Smooth muscle cell (in vitro differentiated cells): ENCODE measurements around the gene MGAT5. TPM values are rescaled to one million over a fixed set of nuclear protein-coding genes. Genes with fewer than 3 reads are reported as not detected.

Source experiments
- DNase-seq: peaks from one replicate; lab custom pipeline; 2025; ENCODE audit not compliant: unreplicated experiment; lab: John Stamatoyannopoulos, UW
- H2AFZ ChIP-seq: fragments of 200-600 bp; sonication (generic); 2 replicates; pipeline ENCODE4 v1.6.0; 2016; ENCODE audit warnings: antibody characterized with exemption, low read depth, mild to moderate bottlenecking
- H3F3A ChIP-seq: fragments of 200-600 bp; sonication (generic); 2 replicates; pipeline ENCODE4 v1.6.0; 2017; ENCODE audit warnings: antibody characterized with exemption, low read depth
- H3K27ac ChIP-seq: fragments of 200-600 bp; sonication (generic); 2 replicates; pipeline ENCODE4 v1.5.1; 2016; ENCODE audit warnings: low read depth, mild to moderate bottlenecking
- H3K27me3 ChIP-seq: fragments of 200-600 bp; sonication (generic); 2 replicates; pipeline ENCODE4 v1.6.1; 2016; ENCODE audit warnings: low read depth, mild to moderate bottlenecking
- H3K36me3 ChIP-seq: fragments of 200-600 bp; sonication (generic); 2 replicates; pipeline ENCODE4 v1.5.1; 2016; ENCODE audit warnings: low read depth
- H3K4me1 ChIP-seq: fragments of 200-600 bp; sonication (generic); 2 replicates; pipeline ENCODE4 v1.5.1; 2016; ENCODE audit warnings: low read depth
- H3K4me2 ChIP-seq: fragments of 200-600 bp; sonication (generic); 2 replicates; pipeline ENCODE4 v1.6.0; 2016; ENCODE audit warnings: mild to moderate bottlenecking
- H3K4me3 ChIP-seq: fragments of 200-600 bp; sonication (generic); 2 replicates; pipeline ENCODE4 v1.5.1; 2016; ENCODE audit warnings: mild to moderate bottlenecking
- H3K79me2 ChIP-seq: fragments of 200-600 bp; sonication (generic); 2 replicates; pipeline ENCODE4 v1.6.0; 2016; ENCODE audit warnings: low read depth, mild to moderate bottlenecking
- H3K9ac ChIP-seq: fragments of 200-600 bp; sonication (generic); 2 replicates; pipeline ENCODE4 v1.6.0; 2016; ENCODE audit warnings: low read depth
- H3K9me3 ChIP-seq: fragments of 200-600 bp; sonication (generic); replicated peaks from 2 replicates; pipeline ENCODE4 v1.5.1; 2016; ENCODE audit warnings: low read depth
- H4K20me1 ChIP-seq: fragments of 200-600 bp; sonication (generic); 2 replicates; pipeline ENCODE4 v1.6.0; 2016; ENCODE audit warnings: low read depth
- WGBS: methylation state at CpG from one replicate; pipeline ENCODE4 v1.1.7; 2016; ENCODE audit warnings: low lambda C conversion rate; 5-methylcytosine and 5-hydroxymethylcytosine counted together
- polyA plus RNA-seq: library from polyadenylated mRNA; unstranded; fragments of >200 nt; fragmentation: Nextera tagmentation; extraction: Ambion mirVana; gene quantifications from 2 replicates; pipeline ENCODE4 v1.2.1, GENCODE V29; 2016
- total RNA-seq: library from RNA; depleted of rRNA; stranded (reverse); fragments of >200 nt; gene quantifications from 2 replicates; pipeline ENCODE4 v1.2.3, GENCODE V29; 2014
- TF ChIP-seq, protein P1 (sequence below): fragments of 200-600 bp; sonication (generic); IDR thresholded peaks from 2 replicates; pipeline ENCODE4 v1.5.1; 2017; ENCODE audit warnings: borderline replicate concordance, mild to moderate bottlenecking, antibody characterized with exemption; ENCODE audit not compliant: insufficient read depth, poor library complexity, severe bottlenecking

Gene MGAT5
- total and polyA plus RNA-seq, 2 experiments from 2014 or later = 4.5 to 33.8 TPM

DNA sequence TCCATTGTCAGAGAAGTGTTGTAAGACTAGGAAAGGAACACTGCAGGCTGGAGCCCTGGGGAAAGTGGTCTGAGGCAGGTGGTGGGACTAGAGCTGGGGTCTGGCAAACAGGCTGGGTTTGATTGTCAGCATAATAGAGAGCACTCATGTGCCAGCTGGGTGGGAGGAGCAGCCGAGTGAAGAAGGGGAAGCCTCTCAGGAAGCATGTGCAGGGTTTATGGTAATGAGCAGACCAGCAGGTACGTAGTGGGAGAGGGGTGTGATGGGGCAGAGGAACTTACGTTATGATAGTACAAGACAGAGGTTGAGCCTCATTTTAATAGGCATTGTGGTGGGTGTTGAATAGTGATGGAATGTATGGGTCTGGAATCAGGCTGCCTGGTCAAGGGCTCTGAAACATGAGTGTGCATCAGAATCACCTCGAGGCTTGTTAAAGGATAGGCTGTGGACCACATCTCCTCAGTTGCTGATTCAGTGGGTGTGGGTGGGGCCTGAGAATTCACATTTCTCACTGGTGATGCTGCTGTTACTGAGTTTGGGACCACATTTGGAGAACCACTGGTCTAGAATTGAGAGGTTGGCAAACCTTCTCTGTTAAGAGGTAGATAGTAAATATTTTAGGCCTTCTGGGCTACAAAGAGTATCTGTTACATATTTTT, 1.7 kb upstream of the MGAT5 start:
- 59% methylated on average over 4 of the region's 4 CpGs for WGBS
- no peak for DNase-seq

DNA sequence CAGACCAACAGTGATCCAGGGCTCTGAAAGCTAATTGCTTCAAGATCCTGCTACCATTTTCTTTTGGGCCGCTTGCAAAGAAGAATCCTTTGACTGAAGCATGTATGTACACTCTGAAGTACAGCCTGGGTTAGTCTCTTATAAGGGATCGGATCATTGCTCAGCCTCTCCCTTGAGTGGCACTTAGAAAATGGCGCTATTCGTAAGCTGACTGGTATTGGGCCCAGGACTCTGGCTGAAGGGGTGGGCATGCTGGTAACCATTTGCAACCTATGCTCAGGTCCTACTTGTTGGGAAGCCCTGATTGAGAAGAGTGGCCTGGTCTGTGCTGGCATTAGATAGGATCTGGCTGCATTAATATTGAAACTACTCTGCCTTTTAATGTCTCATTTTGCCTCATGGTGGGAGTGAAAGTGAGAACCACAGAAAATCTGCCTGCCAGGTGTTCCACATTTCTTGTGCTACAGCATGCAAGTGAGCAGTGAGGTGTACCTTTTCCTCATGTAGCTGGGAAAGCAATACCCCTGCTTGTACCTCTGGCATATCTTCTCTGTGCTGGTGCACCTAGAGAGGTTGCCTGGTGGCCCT, 661 bp upstream of the MGAT5 start:
- WGBS = 98% methylated on average over 4 of the region's 4 CpGs
- no peak overlapping the region for H3K4me2 ChIP-seq
- peaks cover 26% of the 10 kb centered on the region for H4K20me1 ChIP-seq
- H3F3A ChIP-seq = no peaks in the 10 kb centered on the region
- no peak overlapping the region for H3K27ac ChIP-seq
- H3K9ac ChIP-seq = no peak overlapping the region
- H3K4me1 ChIP-seq = no peaks in the 10 kb centered on the region
- no peaks in the 10 kb centered on the region for H3K27me3 ChIP-seq
- no peak for DNase-seq
- peaks cover 3% of the 10 kb centered on the region for H3K79me2 ChIP-seq
- TF ChIP-seq, protein P1, sequence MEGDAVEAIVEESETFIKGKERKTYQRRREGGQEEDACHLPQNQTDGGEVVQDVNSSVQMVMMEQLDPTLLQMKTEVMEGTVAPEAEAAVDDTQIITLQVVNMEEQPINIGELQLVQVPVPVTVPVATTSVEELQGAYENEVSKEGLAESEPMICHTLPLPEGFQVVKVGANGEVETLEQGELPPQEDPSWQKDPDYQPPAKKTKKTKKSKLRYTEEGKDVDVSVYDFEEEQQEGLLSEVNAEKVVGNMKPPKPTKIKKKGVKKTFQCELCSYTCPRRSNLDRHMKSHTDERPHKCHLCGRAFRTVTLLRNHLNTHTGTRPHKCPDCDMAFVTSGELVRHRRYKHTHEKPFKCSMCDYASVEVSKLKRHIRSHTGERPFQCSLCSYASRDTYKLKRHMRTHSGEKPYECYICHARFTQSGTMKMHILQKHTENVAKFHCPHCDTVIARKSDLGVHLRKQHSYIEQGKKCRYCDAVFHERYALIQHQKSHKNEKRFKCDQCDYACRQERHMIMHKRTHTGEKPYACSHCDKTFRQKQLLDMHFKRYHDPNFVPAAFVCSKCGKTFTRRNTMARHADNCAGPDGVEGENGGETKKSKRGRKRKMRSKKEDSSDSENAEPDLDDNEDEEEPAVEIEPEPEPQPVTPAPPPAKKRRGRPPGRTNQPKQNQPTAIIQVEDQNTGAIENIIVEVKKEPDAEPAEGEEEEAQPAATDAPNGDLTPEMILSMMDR = no peak
- no peak overlapping the region for H3K4me3 ChIP-seq
- H3K36me3 ChIP-seq = no peaks in the 10 kb centered on the region
- no peak overlapping the region for H2AFZ ChIP-seq
- no peaks in the 10 kb centered on the region for H3K9me3 ChIP-seq

More for the DNA sequence above, 1.7 kb upstream of the MGAT5 start:
- Histone ChIP-seq H4K20me1 (peaks cover 36% of the 10 kb centered on the region), H3K36me3 (no peaks in the 10 kb centered on the region), H3K4me2 (no peak overlapping the region), H3K27me3 (no peaks in the 10 kb centered on the region), H3K9ac (no peak overlapping the region), H3K4me1 (no peaks in the 10 kb centered on the region), H3K9me3 (no peaks in the 10 kb centered on the region), H3F3A (no peaks in the 10 kb centered on the region), H2AFZ (no peak overlapping the region), H3K4me3 (no peak overlapping the region), H3K79me2 (peaks cover 6% of the 10 kb centered on the region), H3K27ac (no peak overlapping the region)
- TF ChIP-seq, protein P1 = no peak

DNA sequence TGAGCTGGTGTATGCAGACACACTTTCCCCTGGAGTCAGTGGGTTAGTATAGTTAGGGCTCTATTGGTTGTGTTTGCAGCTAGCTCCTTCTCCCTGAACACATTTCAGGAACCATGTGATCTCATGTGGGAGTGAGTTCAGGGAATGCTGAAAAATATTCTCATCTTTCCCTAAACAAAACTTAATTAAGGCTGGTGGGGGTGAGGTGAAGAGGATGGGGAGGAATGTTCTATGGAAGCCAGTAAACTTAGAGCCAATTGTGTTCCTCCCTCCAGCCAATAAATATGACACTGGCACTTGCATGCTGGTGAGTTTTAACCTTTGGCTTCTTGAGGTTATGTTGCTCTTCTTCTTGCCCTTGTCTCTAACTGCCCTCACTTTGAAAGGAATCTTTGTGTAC, 952 bp downstream of the MGAT5 start:
- H3F3A ChIP-seq = no peaks in the 10 kb centered on the region
- H3K27ac ChIP-seq = no peak overlapping the region
- TF ChIP-seq, protein P1 = no peak
- no peak overlapping the region for H2AFZ ChIP-seq
- H3K4me2 ChIP-seq = no peak overlapping the region
- H3K4me1 ChIP-seq = no peaks in the 10 kb centered on the region
- H3K9ac ChIP-seq = no peak overlapping the region
- no peak overlapping the region for H3K4me3 ChIP-seq
- H3K36me3 ChIP-seq = no peaks in the 10 kb centered on the region
- no peaks in the 10 kb centered on the region for H3K27me3 ChIP-seq
- H3K79me2 ChIP-seq = peaks cover 3% of the 10 kb centered on the region
- no peaks in the 10 kb centered on the region for H3K9me3 ChIP-seq
- H4K20me1 ChIP-seq = peaks cover 13% of the 10 kb centered on the region
- DNase-seq = no peak

DNA sequence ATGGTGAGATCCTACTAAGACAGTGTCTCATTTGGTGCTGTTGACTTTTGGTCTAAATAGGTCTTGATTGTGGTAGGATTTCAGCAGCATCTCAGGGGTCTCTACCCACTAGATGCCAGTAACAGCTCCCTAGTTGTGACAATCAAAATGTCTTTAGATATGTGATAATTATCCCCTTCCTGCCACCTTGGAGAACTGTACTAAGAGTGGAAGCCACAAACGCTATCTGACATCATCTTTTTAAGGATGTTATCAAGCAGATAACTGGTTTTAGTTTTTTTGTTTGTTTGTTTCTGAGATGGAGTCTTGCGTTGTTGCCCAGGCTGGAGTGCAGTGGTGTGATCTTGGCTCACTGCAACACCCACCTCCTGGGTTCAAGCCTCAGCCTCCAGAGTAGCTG, 3.1 kb downstream of the MGAT5 start:
- H3K4me1 ChIP-seq = peaks cover 7% of the 10 kb centered on the region
- TF ChIP-seq, protein P1 = no peak
- H3K4me3 ChIP-seq = no peak overlapping the region
- H3K79me2 ChIP-seq = peaks cover 3% of the 10 kb centered on the region
- H3K4me2 ChIP-seq = no peak overlapping the region
- DNase-seq = no peak
- no peaks in the 10 kb centered on the region for H3K27me3 ChIP-seq
- H3F3A ChIP-seq = no peaks in the 10 kb centered on the region
- WGBS = 93% methylated on average over 2 of the region's 2 CpGs
- no peak overlapping the region for H3K27ac ChIP-seq
- no peaks in the 10 kb centered on the region for H3K9me3 ChIP-seq
- H3K9ac ChIP-seq = no peak overlapping the region
- H4K20me1 ChIP-seq = peaks cover 8% of the 10 kb centered on the region
- H3K36me3 ChIP-seq = no peaks in the 10 kb centered on the region
- no peak overlapping the region for H2AFZ ChIP-seq
